HUES6 (cell line): ENCODE data around the gene TAL1.
"Not testable (repeated sequence)": the region's sequence is repeated elsewhere in the genome, so short reads cannot be mapped to it uniquely, and the experiment has no call there.

Experiments used
- H3K27ac ChIP-seq: 2 replicates; pipeline ENCODE4 v1.7.0; 2013; ENCODE audit warnings: low read depth, mild to moderate bottlenecking, low read length, inconsistent platforms
- H3K27me3 ChIP-seq: 2 replicates; pipeline ENCODE4 v1.6.1; 2013; ENCODE audit warnings: low read length; ENCODE audit not compliant: control insufficient read depth, insufficient read depth
- H3K36me3 ChIP-seq: 2 replicates; pipeline ENCODE4 v1.6.1; 2013; ENCODE audit warnings: low read length; ENCODE audit not compliant: control insufficient read depth, insufficient read depth
- H3K4me1 ChIP-seq: 2 replicates; pipeline ENCODE4 v1.6.1; 2013; ENCODE audit warnings: low read length; ENCODE audit not compliant: control insufficient read depth, insufficient read depth
- H3K4me3 ChIP-seq: 2 replicates; pipeline ENCODE4 v1.5.1; 2013; ENCODE audit warnings: low read depth, low read length
- H3K9ac ChIP-seq: one replicate; pipeline ENCODE4 v1.6.1; 2013; ENCODE audit warnings: mild to moderate bottlenecking, low read length
- H3K9me3 ChIP-seq: 2 replicates; pipeline ENCODE4 v1.6.1; 2013; ENCODE audit warnings: low read depth, low read length; ENCODE audit not compliant: control insufficient read depth, insufficient read depth

The TAL1 gene

DNA sequence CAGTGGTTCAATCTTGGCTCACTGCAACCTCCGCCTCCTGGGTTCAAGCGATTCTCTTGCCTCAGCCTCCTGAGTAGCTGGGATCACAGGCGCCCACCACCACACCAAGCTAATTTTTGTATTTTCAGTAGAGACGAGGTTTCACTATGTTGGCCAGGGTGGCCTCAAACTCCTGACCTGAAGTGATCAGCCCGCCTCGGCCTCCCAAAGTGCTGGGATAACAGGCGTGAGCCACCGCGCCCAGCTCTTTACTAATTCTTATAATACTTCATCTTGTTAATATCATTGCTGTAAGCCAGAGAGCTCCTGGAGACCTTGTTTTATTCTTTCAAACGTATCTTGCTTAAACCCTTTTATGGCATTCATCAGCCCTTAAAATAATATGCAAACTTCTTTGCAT, 38.5 kb downstream of the TAL1 start:
- H3K4me1 ChIP-seq = peaks cover 27% of the 10 kb centered on the region
- H3K9me3 ChIP-seq, H3K9ac ChIP-seq, H3K4me3 ChIP-seq, H3K36me3 ChIP-seq, H3K27ac ChIP-seq: not testable (repeated sequence)
- H3K27me3 ChIP-seq = peaks cover 41% of the 10 kb centered on the region

DNA sequence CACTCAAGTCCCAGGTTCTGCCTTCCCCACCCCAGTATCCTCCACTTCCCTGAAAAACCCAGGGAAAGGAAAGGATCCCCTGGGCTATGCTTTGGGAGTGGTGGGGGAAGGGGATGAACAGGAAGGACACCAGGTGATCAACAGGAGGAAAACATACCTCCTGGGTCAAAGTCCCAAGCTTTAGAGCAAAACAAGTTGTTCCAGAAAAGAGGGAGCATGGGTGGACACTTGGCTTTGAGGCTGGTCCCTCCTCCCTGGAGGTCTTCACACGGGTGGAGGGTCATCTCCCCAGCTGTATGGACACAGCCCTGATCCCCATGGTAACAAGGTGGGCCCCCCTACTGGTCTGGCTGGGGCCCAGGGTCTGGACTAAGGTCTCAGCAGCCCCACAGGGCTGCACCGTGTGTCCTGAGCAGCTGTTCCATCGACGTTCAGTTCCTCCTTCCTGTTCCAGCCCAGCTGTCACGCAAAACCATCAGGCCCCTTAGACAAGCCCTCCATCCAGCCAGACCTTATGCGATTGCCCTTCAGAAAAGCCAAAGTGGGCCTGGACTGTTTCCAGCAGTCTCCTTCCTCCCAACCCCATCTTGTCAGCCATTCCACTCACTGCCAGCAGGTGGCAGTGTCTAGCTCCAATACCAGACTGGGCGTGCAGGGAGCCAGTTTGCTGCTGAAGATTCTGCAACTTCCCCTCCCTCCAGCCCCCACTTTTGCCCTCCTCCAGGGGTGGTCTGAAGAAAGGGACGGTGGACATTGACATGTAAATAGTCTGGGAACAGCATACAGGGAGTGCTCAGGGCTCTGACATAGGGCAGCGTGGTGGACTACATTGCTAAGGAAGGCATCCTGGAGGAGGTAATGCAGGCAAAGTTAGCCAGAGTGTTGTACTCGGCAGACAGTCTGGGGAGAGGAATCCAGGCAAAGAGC, 39.3 kb downstream of the TAL1 start:
- H3K4me3 ChIP-seq = no peak overlapping the region
- no peaks in the 10 kb centered on the region for H3K36me3 ChIP-seq
- no peak overlapping the region for H3K9ac ChIP-seq
- H3K9me3 ChIP-seq = no peaks in the 10 kb centered on the region
- no peak overlapping the region for H3K27ac ChIP-seq
- H3K4me1 ChIP-seq = peaks cover 27% of the 10 kb centered on the region
- H3K27me3 ChIP-seq = peaks cover 37% of the 10 kb centered on the region

DNA sequence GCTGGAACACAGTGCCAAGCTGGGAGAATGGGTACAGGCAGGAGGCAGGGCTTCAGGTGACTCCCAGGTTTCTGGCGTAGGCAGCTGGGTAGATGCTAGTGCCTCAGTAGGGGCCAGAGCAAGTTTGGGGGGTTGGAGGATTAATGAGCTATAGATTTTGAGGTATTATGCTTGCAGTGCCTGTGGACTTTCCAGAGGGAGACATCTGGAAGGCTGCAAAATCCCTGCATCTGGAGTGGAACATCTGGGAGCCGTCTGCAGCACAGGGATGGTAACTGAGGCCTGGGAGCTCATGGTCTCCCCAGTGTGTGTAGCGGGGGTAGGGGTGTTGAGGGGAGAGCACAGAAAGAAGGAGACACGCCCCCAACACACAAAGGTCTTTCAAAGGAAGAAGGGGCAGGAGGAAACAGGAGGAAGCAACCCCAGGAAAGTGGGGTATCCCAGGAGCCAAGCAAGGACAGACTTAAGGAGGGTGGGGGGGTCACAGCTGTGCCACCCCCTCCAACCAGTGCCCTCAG, 40.0 kb downstream of the TAL1 start:
- peaks cover 36% of the 10 kb centered on the region for H3K27me3 ChIP-seq
- no peak overlapping the region for H3K4me3 ChIP-seq
- H3K9ac ChIP-seq = no peak overlapping the region
- H3K36me3 ChIP-seq = no peaks in the 10 kb centered on the region
- no peak overlapping the region for H3K27ac ChIP-seq
- peaks cover 27% of the 10 kb centered on the region for H3K4me1 ChIP-seq
- no peaks in the 10 kb centered on the region for H3K9me3 ChIP-seq

GRCh38 chr1:47190857-47191256, 41.2 kb downstream of the TAL1 start:
- peaks cover 31% of the 10 kb centered on the region for H3K27me3 ChIP-seq
- no peaks in the 10 kb centered on the region for H3K9me3 ChIP-seq
- no peak overlapping the region for H3K27ac ChIP-seq
- H3K9ac ChIP-seq = no peak overlapping the region
- H3K36me3 ChIP-seq = no peaks in the 10 kb centered on the region
- no peak overlapping the region for H3K4me3 ChIP-seq
- peaks cover 27% of the 10 kb centered on the region for H3K4me1 ChIP-seq

DNA sequence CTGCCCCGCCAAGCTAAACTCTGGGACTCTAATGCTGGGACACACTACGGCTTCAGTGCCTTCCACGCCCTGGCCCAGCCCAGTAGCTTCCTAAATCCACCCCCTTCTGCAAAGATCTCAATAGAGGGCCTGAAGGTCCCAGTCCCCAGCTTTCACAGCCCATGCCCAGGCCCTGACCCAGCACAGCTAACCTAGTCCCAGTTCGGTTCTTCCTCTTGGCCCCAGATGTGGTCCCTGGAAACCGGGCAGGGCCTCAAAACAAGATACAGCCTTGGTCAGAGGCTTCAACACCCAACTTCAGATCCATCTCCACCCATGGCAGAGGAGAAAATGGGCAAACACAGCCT, 41.5 kb downstream of the TAL1 start:
- Histone ChIP-seq H3K9ac (no peak overlapping the region), H3K27ac (no peak overlapping the region), H3K4me3 (no peak overlapping the region), H3K36me3 (no peaks in the 10 kb centered on the region), H3K27me3 (peaks cover 34% of the 10 kb centered on the region), H3K4me1 (peaks cover 27% of the 10 kb centered on the region), H3K9me3 (no peaks in the 10 kb centered on the region)

DNA sequence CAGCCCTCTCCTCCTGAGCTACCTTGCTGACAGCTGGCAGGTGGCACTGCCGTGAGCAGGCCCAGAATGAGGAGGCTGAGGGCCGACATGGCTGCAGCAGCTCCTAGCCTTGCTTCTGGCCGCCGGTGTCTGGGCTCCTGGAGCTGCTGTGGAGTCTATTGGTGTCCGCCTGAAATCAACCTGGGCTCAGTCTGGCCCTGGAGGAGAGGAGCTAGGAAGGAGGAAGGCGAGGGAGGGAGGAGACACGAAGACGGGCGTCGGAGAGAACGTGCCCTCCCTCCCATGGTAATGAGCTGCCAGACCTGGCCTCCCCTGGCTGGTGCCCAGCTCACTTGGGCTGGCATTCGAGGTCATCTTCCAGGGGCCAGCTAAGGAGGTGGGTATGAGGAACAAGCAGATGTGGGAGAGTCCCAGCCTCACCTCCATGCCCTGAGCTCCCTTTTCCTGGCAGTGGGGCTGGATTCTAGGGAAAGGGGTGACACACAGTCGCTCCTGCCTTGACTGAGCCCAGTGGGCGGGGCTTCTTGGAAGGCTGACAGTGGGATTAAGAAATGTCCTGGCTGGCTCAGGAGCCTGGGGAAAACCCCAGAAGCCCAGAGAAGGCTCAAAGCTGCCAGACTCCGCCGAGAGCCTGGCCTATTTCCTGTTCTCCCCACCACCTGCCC, 42.0 kb downstream of the TAL1 start, which contains the start of gene PDZK1IP1:
TSS of gene PDZK1IP1 (minus strand) at position 193 of the 665 bp plus-strand sequence. CDS start at position 89, 104 bp downstream.
- no peak within 1 kb of the TSS for H3K27ac ChIP-seq
- peaks cover 27% of the 10 kb centered on the region for H3K4me1 ChIP-seq
- H3K27me3 ChIP-seq = peaks cover 34% of the 10 kb centered on the region
- H3K4me3 ChIP-seq = no peak within 1 kb of the TSS
- no peaks in the 10 kb centered on the region for H3K36me3 ChIP-seq
- no peaks in the 10 kb centered on the region for H3K9me3 ChIP-seq
- no peak within 1 kb of the TSS for H3K9ac ChIP-seq

- Histone ChIP-seq H3K27ac (no peak overlapping the region), H3K27me3 (peaks cover 25% of the 10 kb centered on the region), H3K9me3 (no peaks in the 10 kb centered on the region), H3K36me3 (no peaks in the 10 kb centered on the region), H3K4me1 (peaks cover 27% of the 10 kb centered on the region), H3K4me3 (no peak overlapping the region), H3K9ac (no peak overlapping the region)
These were observed 42.9 kb downstream of the TAL1 start for GRCh38 chr1:47188791-47189785.

DNA sequence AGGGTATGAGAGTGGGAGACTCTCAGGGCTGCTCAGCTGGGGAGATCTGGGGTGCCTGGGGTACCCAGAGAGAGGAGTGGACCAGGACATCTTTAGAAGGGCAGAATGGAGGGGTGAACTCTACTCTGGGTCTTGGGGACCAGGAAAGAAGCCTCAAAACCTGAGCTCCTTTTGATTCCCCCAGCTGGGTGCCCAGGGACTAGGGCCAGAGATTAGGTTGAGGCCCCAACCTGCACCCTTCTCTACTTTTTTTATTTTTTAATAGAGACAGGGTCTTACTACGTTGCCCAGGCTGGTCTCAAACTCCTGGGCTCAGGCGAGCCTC, 44.1 kb downstream of the TAL1 start:
- no peak overlapping the region for H3K27ac ChIP-seq
- H3K9ac ChIP-seq = no peak overlapping the region
- H3K27me3 ChIP-seq = peaks cover 24% of the 10 kb centered on the region
- no peaks in the 10 kb centered on the region for H3K36me3 ChIP-seq
- H3K9me3 ChIP-seq = no peaks in the 10 kb centered on the region
- H3K4me1 ChIP-seq = peaks cover 24% of the 10 kb centered on the region
- no peak overlapping the region for H3K4me3 ChIP-seq

DNA sequence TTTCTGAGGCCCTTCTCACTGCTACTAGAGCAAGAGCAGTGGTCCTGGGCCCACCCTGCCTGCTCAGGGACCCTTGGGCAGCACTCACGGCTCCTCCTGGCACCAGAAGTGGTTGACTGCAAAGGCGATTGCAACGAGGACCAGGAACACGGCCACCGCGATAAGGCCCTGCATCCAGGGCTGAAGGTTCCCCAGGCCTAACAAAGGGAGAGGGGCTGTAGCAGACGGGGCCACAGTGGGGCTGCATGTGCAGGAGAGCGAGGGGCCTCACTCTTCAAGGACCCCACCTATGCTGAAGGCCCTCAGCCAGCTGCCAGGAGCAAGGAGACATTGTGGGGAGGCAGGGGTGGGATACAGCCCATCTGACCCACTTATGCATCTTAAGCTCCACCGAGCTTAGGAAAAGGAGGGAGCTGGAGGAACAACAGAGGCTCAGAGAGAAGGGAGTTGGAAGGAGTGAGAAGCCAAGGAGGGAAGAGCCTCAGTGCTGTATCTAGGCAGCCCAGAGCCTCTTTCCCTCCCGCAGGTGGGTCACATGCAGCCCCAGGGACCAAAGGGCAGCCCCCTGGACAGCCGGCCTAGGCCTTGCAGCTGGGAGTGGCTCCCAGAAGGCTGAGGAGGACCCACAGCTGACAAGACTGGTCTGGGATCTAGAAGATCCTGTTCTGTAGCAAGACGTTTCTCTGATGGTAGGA, 44.6 kb downstream of the TAL1 start:
- no peak overlapping the region for H3K4me3 ChIP-seq
- no peak overlapping the region for H3K27ac ChIP-seq
- H3K27me3 ChIP-seq = peaks cover 28% of the 10 kb centered on the region
- no peaks in the 10 kb centered on the region for H3K9me3 ChIP-seq
- H3K9ac ChIP-seq = no peak overlapping the region
- peaks cover 19% of the 10 kb centered on the region for H3K4me1 ChIP-seq
- no peaks in the 10 kb centered on the region for H3K36me3 ChIP-seq
